GM21786 (cell line): Measurements from ENCODE around the gene CSF2.

ENCODE experiments used
- ATAC-seq: cut with Tn5 transposase; IDR thresholded peaks from one replicate; pipeline ENCODE4 v1.9.1; 2021; ENCODE audit not compliant: unreplicated experiment

The CSF2 gene

DNA sequence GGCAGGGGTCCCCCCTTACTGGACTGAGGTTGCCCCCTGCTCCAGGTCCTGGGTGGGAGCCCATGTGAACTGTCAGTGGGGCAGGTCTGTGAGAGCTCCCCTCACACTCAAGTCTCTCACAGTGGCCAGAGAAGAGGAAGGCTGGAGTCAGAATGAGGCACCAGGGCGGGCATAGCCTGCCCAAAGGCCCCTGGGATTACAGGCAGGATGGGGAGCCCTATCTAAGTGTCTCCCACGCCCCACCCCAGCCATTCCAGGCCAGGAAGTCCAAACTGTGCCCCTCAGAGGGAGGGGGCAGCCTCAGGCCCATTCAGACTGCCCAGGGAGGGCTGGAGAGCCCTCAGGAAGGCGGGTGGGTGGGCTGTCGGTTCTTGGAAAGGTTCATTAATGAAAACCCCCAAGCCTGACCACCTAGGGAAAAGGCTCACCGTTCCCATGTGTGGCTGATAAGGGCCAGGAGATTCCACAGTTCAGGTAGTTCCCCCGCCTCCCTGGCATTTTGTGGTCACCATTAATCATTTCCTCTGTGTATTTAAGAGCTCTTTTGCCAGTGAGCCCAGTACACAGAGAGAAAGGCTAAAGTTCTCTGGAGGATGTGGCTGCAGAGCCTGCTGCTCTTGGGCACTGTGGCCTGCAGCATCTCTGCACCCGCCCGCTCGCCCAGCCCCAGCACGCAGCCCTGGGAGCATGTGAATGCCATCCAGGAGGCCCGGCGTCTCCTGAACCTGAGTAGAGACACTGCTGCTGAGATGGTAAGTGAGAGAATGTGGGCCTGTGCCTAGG, at the start of gene CSF2:
CSF2 (plus strand) TSS at position 559 of the 783 bp plus-strand sequence; CDS start at position 594, 35 bp downstream.
- ATAC-seq: no peak

- no peak for ATAC-seq
Observed at GRCh38 chr5:132024117-132024435, 49.5 kb upstream of the CSF2 start.

GRCh38 chr5:132024789-132025402, 48.7 kb upstream of the CSF2 start:
- no peak for ATAC-seq

GRCh38 chr5:132025403-132025971, 48.1 kb upstream of the CSF2 start:
- ATAC-seq: no peak

DNA sequence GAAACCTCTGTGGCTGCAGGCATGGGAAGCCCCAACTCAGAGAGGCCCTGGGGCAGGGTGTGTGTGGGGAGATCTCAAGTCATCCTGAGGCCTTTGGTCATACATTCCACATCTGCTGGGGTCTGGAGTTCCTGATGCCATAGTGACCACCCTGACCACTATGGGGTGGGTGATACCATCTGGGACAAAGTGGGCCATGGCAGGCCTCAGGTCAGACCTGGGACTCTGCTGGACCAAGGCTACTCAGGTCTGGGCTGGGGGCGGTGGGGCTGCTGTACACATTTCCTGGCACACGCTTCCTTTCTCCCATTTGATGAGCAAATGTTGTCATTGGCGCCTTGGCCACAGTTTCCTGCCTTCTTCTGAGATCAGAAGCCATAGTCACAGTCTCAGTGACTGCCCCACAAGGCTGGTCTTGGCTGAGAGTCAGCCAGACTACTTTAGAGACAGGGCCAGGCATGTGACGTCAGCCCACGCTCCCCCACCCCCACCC, 47.0 kb upstream of the CSF2 start:
- ATAC-seq: no peak

- ATAC-seq: no peak
Observed at GRCh38 chr5:132027027-132027426, 46.6 kb upstream of the CSF2 start.

DNA sequence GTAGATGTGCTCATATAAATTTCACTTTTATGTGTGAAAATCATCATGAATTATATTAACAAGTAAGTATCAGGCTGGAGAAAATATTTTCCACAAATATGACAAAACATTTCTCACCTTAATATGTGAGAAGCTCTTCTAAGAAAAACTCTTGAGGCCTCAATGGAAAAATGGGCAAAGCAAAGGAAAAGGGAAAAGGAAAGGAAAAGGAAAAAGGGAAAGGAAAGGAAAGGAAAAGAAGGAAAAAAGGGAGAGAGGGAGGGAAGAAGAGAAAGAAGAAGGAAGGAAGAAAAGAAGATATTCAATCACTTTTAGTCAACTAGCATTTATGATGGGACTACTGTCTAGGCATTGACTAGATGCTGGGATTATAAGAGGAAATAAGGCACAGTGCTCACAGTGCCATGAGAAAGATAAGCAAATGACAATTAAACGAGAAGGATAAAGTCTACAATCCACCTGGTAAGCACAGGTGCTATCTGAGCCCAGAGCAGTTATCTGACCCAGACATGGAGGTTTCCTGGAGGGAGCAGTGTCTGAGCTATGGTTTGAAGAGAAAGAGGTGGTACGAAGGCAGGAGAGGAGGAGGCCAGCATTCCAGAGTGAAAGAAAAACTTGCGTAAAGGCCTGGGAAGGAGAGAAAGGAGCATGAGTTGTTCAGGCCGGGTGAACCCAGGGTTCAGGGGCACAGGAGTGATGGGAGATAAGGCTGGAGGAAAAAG, 43.8 kb upstream of the CSF2 start:
- no peak for ATAC-seq

GRCh38 chr5:132030610-132031009, 43.0 kb upstream of the CSF2 start:
- no peak for ATAC-seq

DNA sequence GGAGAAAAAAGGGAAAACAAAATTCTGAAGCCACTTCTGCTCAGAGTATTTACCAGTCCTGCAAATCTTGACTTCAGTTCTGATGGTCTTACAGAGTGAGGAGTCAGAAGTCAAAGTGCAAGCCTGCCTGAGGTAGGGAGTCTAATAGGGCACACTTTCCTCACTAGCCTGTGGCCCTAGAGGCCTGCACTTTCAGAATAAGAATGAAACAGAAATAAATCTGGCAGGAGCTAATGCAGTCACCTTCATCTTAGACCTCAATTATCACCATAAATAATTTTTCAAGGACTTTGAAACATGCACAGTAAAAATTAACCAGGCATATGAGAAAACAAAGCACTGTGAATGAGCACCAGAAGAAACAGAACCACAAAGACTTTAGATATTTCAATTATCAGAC, 41.4 kb upstream of the CSF2 start:
- no peak for ATAC-seq

DNA sequence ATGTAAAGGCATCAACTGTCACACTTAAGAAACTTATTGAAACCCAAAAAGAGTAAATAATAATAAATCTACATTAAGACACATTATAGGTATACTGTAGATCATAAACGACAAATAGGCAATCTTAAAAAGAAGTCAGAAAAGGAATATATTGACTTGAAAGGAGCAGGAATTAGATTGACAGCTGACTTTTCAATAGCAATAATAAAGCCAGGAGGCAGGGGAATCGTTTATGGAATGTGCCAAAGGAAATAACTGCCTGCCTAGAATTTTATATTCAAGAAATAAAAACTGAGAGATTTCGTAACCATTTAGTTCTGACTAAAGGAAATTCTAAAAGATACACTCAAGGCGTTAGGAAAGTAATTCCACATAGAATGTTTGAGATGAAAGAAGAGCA, 40.5 kb upstream of the CSF2 start:
- no peak for ATAC-seq

- no peak for ATAC-seq
Observed at GRCh38 chr5:132037353-132037752, 36.2 kb upstream of the CSF2 start.

DNA sequence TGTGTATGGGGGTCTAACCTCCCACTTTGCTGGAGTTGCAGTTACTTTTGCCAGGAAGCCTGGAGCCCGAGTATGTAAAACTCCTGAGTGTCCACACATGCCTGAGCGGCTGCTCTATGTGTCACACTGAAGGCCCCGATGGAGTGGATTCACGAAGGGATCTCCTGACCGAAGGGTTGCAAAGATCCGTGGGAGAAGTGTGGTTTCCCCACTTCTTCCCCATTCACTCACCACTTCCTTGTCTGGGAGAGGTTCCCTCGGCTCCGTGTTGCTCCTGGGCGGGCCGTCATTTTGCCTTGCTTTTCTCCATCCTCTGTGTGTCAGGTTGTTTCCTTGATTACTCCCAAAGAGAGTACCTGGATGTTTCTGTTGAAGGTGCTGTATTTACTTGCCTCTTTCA, 29.4 kb upstream of the CSF2 start:
- no peak for ATAC-seq

DNA sequence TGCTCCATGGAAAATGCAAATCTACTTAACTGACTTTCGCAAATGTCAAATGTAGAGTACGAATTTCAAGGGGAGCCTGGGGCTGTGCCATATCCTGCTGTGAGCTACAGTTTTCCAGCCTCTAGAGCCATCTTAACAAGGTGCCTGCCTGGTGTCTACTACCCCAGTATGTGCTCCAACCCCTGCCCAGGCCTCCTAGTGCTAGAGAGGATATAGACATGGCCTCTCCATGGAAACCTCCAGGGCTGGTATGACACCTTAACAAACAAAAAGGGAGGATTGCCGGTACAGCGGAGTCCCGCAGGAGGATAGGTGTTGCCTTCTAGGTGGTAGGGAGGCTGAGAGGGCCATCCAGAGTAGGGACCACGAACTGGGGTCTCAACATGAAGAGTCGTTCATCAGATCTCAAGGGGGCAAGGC, 26.7 kb upstream of the CSF2 start:
- no peak for ATAC-seq

DNA sequence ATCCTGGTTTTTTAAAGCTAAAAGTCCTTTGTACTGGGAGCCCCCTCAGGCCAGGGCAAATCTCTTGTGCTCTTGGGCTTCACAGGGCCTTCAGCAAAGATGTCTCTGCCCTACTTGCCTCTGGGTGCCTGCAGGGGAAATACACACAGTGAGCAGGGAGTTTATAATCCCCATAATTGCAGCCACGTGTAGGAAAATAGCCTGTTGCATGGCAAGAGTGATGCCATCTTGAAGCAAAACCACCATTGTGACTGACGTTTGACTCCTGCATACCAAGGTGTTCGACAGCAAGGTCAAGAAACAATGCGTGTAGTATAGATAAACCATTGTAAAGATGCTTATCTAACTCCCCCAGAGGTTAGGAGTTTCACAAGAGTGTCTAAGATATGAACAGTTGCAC, 24.5 kb upstream of the CSF2 start:
- ATAC-seq: no peak

- no peak for ATAC-seq
Observed at GRCh38 chr5:132049559-132049958, 24.0 kb upstream of the CSF2 start.

DNA sequence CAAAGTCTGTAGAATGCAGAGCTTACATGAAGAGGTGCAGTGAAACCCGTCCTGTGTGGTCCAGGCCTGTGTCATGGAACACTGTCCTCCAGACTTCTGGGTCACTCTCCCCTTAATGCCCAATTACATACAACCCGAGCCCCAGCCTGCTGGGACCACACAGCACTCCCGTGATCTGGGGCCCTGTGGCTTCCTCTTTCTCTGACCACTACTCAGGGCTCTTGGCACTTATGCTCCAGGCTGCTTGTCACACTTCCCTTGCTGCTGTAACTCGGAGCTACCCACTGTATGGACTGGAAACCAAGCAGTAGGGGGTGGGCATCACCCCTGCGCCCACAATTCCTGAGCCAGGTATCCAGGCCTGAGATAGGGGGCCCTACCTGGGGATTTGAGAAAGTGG, 23.5 kb upstream of the CSF2 start:
- ATAC-seq: no peak

- no peak for ATAC-seq
Observed at GRCh38 chr5:132050661-132051552, 22.7 kb upstream of the CSF2 start.

DNA sequence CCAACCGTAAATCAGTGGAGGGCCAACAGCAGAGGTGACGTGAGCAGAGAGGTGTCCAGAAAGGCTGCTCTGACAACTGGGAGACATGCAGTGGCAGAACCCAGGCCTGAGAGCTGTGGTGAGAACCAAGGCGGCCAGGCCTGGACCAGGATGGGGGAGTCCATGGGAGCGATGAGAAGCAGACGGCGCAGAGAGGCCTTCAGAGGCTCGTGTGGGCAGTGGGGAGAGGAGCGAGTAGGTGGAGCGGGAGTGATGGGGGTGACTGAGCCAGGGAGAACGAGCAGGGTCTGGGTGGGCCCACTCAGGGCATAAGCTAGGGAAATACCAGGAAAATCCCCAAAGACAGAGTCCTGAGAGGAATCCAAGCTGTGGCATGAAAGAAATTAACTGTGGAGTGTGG, 21.1 kb upstream of the CSF2 start:
- ATAC-seq: no peak

- ATAC-seq: no peak
Observed at GRCh38 chr5:132053483-132053882, 20.1 kb upstream of the CSF2 start.

- ATAC-seq: no peak
Observed at GRCh38 chr5:132054031-132054696, 19.4 kb upstream of the CSF2 start.
